Fibroblast of the aortic adventitia (primary cell): ENCODE results near the gene GIMAP1. TPM values are rescaled to one million over a fixed set of nuclear protein-coding genes. Genes with fewer than 3 reads are reported as not detected.

Source experiments
- DNase-seq: peaks from one replicate; pipeline ENCODE4 v3.0.0-alpha.2; 2010; ENCODE audit warnings: low read depth
- H3K4me3 ChIP-seq: 2 replicates; pipeline ENCODE4 v1.5.1; 2011; ENCODE audit warnings: low read depth, mild to moderate bottlenecking, control low read depth, low read length, moderate library complexity
- CTCF ChIP-seq: IDR thresholded peaks from 2 replicates; pipeline ENCODE4 v1.5.1; 2011; ENCODE audit warnings: mild to moderate bottlenecking, low read length, control low read depth, inconsistent platforms; ENCODE audit not compliant: insufficient read depth
- total RNA-seq: library from RNA; depleted of rRNA; stranded (reverse); fragments of >200 nt; gene quantifications from 2 replicates; pipeline ENCODE4 v1.2.3, GENCODE V29; 2012; ENCODE audit warnings: low replicate concordance

GIMAP1 gene
- total RNA-seq, 1 donor, result not detected

DNA sequence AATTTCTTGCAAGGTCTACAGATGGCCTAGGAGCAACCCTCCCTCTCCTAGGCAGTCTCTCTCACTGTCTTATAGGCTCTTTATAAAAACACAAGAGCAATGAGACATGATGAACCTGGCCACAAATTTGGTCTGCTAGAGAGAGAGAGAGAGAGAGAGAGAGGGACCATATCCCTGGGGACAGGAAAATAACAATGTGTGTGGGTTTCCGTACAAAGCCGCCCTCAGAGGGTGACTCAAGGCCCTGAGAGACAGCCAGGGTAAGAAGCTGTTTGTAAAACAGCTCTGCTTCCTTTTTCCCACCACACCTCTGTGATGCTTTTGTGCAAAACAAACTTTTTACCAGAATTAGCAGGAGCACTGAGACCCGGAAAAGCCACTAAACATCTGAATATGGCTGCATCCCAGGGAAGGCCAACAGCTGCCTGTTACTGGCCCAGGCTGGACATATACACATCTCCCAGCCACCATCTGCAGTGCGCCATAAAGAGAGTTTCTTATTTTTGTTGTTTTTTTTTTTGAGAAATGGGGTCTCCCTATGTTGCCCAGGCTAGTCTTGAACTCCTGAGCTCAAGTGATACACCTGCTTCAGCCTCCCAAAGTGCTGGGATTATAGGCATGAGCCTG lies 39.2 kb downstream of the GIMAP1 start:
- no peak for DNase-seq
- TF ChIP-seq CTCF, result no peak
- H3K4me3 ChIP-seq, result no peak overlapping the region

DNA sequence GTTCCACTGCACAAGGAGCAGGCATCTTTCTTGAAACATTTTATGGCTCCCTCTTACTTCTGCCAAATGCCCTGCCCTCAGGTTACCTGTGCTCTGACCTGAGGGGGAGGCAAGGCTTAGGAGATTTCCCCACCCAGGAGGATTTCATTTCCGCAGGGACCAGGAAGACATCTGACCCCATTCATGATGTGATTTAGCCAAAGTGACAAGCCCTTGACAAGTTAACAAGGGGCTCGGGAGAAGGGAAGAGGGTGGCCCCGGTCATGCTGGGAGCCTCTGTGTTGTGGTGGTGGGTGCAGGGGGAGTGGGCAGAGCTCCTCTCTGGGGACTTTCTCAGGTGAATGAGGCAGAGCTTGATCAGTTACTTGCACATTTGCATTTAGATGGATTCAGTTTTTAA lies 39.8 kb downstream of the GIMAP1 start:
- no peak for TF ChIP-seq CTCF
- no peak overlapping the region for H3K4me3 ChIP-seq
- DNase-seq, result no peak

GRCh38 chr7:150756858-150757257 lies 40.4 kb downstream of the GIMAP1 start:
- TF ChIP-seq CTCF, result no peak
- DNase-seq, result no peak
- H3K4me3 ChIP-seq, result no peak overlapping the region

DNA sequence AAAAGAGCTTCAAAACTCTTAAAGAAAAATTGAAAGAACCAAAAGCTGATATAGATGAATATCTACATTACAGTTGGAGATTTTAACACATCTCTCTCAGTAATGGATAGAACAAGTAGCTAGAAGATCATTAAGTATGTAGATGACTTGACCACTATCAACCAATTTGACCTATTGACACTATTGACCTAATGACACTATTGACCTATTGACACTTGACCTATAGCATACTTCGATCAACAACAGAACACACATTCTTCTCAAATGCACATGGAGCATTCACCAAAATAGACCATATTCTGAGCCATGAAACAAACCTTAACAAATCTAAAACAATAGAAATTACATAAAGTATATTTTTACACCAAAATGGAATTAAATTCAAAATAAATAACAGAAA lies 43.1 kb downstream of the GIMAP1 start:
- no peak for TF ChIP-seq CTCF
- no peak for DNase-seq
- no peak overlapping the region for H3K4me3 ChIP-seq

- DNase-seq, result no peak
- H3K4me3 ChIP-seq, result no peak overlapping the region
- no peak for TF ChIP-seq CTCF
These were observed 49.9 kb downstream of the GIMAP1 start for GRCh38 chr7:150766334-150766709.

GRCh38 chr7:150769768-150770167 lies 53.4 kb downstream of the GIMAP1 start:
- no peak for TF ChIP-seq CTCF
- H3K4me3 ChIP-seq, result no peak overlapping the region
- no peak for DNase-seq

Other genes with a start within 250 kb of the GIMAP1 start
- not detected in 2 replicates for gene GIMAP7, start 201.7 kb upstream of the GIMAP1 start, total RNA-seq
- gene GIMAP4, start 149.2 kb upstream of the GIMAP1 start, total RNA-seq, result 0.18 and 1.3 TPM in 2 replicates
- 0.18 and 0.74 TPM in 2 replicates for gene GIMAP6, start 84.2 kb upstream of the GIMAP1 start, total RNA-seq
- gene GIMAP2, start 30.9 kb upstream of the GIMAP1 start, total RNA-seq, result 0.27 and 0.98 TPM in 2 replicates
- gene GIMAP5, start 20.8 kb downstream of the GIMAP1 start, total RNA-seq, result not detected in 2 replicates
- gene TMEM176B, start 83.8 kb downstream of the GIMAP1 start, total RNA-seq, result 1.9 TPM in 1 of 2 replicates, not detected in the other
- not detected in 2 replicates for gene TMEM176A, start 84.2 kb downstream of the GIMAP1 start, total RNA-seq
- gene AOC1, start 135.9 kb downstream of the GIMAP1 start, total RNA-seq, result not detected in 2 replicates